T-cell (primary cell): Measurements from ENCODE around the gene ANKH. TPM values are rescaled to one million over a fixed set of nuclear protein-coding genes. Genes with fewer than 3 reads are reported as not detected.

ENCODE experiments used
- ATAC-seq, 4 experiments: fragments of 200-7000 bp in 3 of 4; fragments of 150-1000 bp in 1 of 4; cut with Tn5 transposase; replicated peaks in 1 of 4; 1 replicate in 3 of 4; 2 replicates in 1 of 4; pipeline ENCODE4 v1.10.0; 2021; ENCODE audit warnings: moderate library complexity in 3 of 4, mild to moderate bottlenecking in 2 of 4, moderate number of reproducible peaks in 1 of 4
- CTCF ChIA-PET, 2 donors: fragments of 300-600 bp; sonication (Branson Sonifier 250); formaldehyde crosslinking; loops; one replicate each; lab custom pipeline; 2022; ENCODE audit warnings: antibody characterized with exemption in 2 of 2; lab: Charles Lee
- POLR2A ChIA-PET, 2 donors: fragments of 300-600 bp; sonication (Branson Sonifier 250); formaldehyde crosslinking; loops; one replicate each; lab custom pipeline; 2022; ENCODE audit warnings: antibody characterized with exemption in 2 of 2; lab: Charles Lee
- DNase-seq, 35 experiments: peaks; one replicate each; pipeline versions ENCODE4 v3.0.0 to v3.0.0-alpha.2; 2013 to 2023
- H3K27ac ChIP-seq: one replicate; pipeline ENCODE4 v1.5.1; 2013; ENCODE audit warnings: low read length
- H3K27me3 ChIP-seq, 2 experiments: replicated peaks in 1 of 2; 1 replicate in 1 of 2; 2 replicates in 1 of 2; pipeline versions ENCODE4 v1.6.1 to v1.7.0; 2013; ENCODE audit warnings: low read length in 1 of 2, mixed read lengths in 1 of 2; ENCODE audit not compliant: control insufficient read depth in 2 of 2, insufficient read depth in 2 of 2; ENCODE audit errors: extremely low read depth in 1 of 2
- H3K36me3 ChIP-seq, 2 donors: 1 replicate in 1 of 2; 2 replicates in 1 of 2; pipeline versions ENCODE4 v1.6.1 to v1.7.0; 2013; ENCODE audit warnings: low read length in 1 of 2; ENCODE audit not compliant: control insufficient read depth in 2 of 2, insufficient read depth in 1 of 2; ENCODE audit errors: extremely low read depth in 1 of 2
- H3K4me1 ChIP-seq, 2 experiments: 1 replicate in 1 of 2; 2 replicates in 1 of 2; pipeline versions ENCODE4 v1.6.1 to v1.7.0; 2013; ENCODE audit warnings: low read length in 2 of 2, mixed read lengths in 1 of 2; ENCODE audit not compliant: insufficient read depth in 2 of 2, control insufficient read depth in 1 of 2; ENCODE audit errors: extremely low read depth in 1 of 2
- H3K4me3 ChIP-seq, 2 donors: 1 replicate in 1 of 2; 2 replicates in 1 of 2; pipeline versions ENCODE4 v1.5.1 to v1.7.0; 2013; ENCODE audit warnings: mild to moderate bottlenecking in 2 of 2, low read length in 1 of 2, moderate library complexity in 1 of 2; ENCODE audit not compliant: control insufficient read depth in 1 of 2; ENCODE audit errors: extremely low read depth in 1 of 2
- H3K9me3 ChIP-seq: 2 replicates; pipeline ENCODE4 v1.7.0; 2013
- H3K27ac Mint-ChIP-seq, 2 donors: one replicate each; pipeline ENCODE4 v1.8.0; 2020 to 2021; ENCODE audit warnings: mild to moderate bottlenecking in 2 of 2, mixed read lengths in 2 of 2
- H3K27me3 Mint-ChIP-seq, 2 donors: one replicate each; pipeline ENCODE4 v1.8.0; 2021 to 2022; ENCODE audit warnings: mixed read lengths in 2 of 2
- H3K36me3 Mint-ChIP-seq: one replicate; pipeline ENCODE4 v1.8.0; 2021; ENCODE audit warnings: mixed read lengths
- H3K4me1 Mint-ChIP-seq, 3 donors: one replicate each; pipeline ENCODE4 v1.8.0; 2020 to 2022; ENCODE audit warnings: mixed read lengths in 3 of 3, mild to moderate bottlenecking in 1 of 3
- H3K4me3 Mint-ChIP-seq, 3 donors: one replicate each; pipeline ENCODE4 v1.8.0; 2020 to 2022; ENCODE audit warnings: mild to moderate bottlenecking in 3 of 3, mixed read lengths in 3 of 3, moderate library complexity in 3 of 3
- H3K9me3 Mint-ChIP-seq, 3 donors: one replicate each; pipeline ENCODE4 v1.8.0; 2020 to 2022; ENCODE audit warnings: mixed read lengths in 3 of 3
- WGBS: methylation state at CpG from one replicate; pipeline ENCODE4 v1.1.5; 2013; ENCODE audit warnings: missing lambda C conversion rate; ENCODE audit not compliant: insufficient coverage; 5-methylcytosine and 5-hydroxymethylcytosine counted together
- total RNA-seq, 35 experiments: library from RNA in 6 of 35; stranded (reverse) in 6 of 35; fragments of 120-200 nt in 1 of 35; gene quantifications; one replicate each; pipeline versions ENCODE4 v1.2.1 to v1.2.4 and lab custom pipeline; 2013 to 2026

The ANKH gene
- total RNA-seq, 5 donors from 2014 or later (not counting 1 experiment from before 2014, with no cell fraction given): 98.9 to 200 (median 167) TPM

GRCh38 chr5:14726066-14726838 lies 145.3 kb downstream of the ANKH start:
- POLR2A ChIA-PET: no interaction called here

DNA sequence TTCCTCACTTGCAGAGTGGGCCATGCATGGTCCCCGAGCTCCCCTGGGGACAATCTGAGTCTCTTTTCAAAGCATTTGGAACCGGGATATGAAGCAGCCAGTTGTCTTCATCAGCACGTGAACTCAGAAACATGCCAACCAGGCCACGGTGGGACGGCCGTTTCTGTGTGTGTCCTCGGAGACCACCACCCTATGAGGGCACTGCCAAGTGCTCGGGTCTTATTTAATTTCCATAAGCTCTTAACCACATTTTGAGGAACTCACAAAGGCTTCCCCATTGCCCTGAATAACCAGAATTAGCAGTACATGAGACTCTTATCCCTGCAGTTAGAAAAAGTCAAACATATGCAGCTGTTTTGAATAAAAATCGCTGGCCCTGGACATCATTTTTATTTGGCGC lies 146.9 kb downstream of the ANKH start:
- Histone ChIP-seq H3K9me3 (no peaks in the 10 kb centered on the region), H3K36me3 (peaks cover 7 to 24% of the 10 kb centered on the region in 2 donors), H3K4me1 (peaks cover 0 to 10% of the 10 kb centered on the region in 2 experiments), H3K4me3 (no peak overlapping the region), H3K27me3 (no peaks in the 10 kb centered on the region), H3K27ac (no peak overlapping the region)
- ChIA-PET CTCF (interaction anchor here (0.5 to 1.6 kb wide), 5 partner anchors 97 to 291 kb away, joined by 3 to 4 read pairs (median 4); no protein-coding TSS in a partner anchor), POLR2A (no interaction called here)
- DNase-seq (no peak), ATAC-seq (no peak)
- Mint-ChIP-seq H3K27me3 (no peaks in the 10 kb centered on the region), H3K36me3 (peaks cover 38% of the 10 kb centered on the region), H3K4me1 (peaks cover 13 to 41% (median 38%) of the 10 kb centered on the region in 3 donors), H3K27ac (peak overlapping the region in 1 of 2 donors; percentile 22), H3K9me3 (no peaks in the 10 kb centered on the region), H3K4me3 (no peak overlapping the region)
- 83% methylated on average over 10 of the region's 10 CpGs for WGBS

More at GRCh38 chr5:14726066-14726838, 145.3 kb downstream of the ANKH start:
- Histone ChIP-seq H3K27me3 (no peaks in the 10 kb centered on the region), H3K4me3 (no peak overlapping the region), H3K9me3 (no peaks in the 10 kb centered on the region), H3K27ac (no peak overlapping the region), H3K36me3 (peaks cover 12 to 38% of the 10 kb centered on the region in 2 donors), H3K4me1 (peaks cover 0 to under 1% of the 10 kb centered on the region in 2 experiments)
- Mint-ChIP-seq H3K27me3 (no peaks in the 10 kb centered on the region), H3K9me3 (no peaks in the 10 kb centered on the region), H3K36me3 (peaks cover 47% of the 10 kb centered on the region), H3K4me1 (peaks cover 0 to 25% (median 24%) of the 10 kb centered on the region in 3 donors), H3K27ac (peak overlapping the region in 1 of 2 donors; percentile 40), H3K4me3 (no peak overlapping the region)
- CTCF ChIA-PET: interaction anchor here (0.5 to 4.4 kb wide), 20 partner anchors 16 to 600 kb away, joined by 3 to 26 read pairs (median 4); no protein-coding TSS in a partner anchor
- ATAC-seq (no peak), DNase-seq (no peak)
- WGBS: 95% methylated on average over 13 of the region's 14 CpGs

GRCh38 chr5:14723701-14724132 lies 147.9 kb downstream of the ANKH start:
- WGBS: 57% methylated on average over 1 of the region's 4 CpGs

DNA sequence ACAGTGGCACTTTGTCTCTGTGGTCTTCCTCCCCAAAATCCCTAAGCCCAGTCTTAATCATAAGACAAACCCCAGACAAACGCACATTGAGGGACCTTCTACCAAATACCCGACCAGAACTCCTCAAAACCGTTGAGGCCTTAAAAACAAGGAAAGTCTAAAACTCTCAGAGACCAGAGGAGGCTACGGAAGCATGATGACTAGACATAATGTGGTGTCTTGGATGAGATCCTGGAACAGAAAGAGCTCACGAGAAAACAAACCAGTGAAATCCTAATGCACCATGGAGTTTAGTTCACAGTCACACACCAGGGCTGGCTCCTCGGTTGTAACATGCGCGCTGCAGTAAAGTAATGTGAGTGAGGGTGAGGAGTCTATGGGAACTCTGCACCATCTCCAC lies 148.7 kb downstream of the ANKH start:
- CTCF ChIA-PET: interaction anchor here in 1 of 2 donors (0.8 kb wide), 1 partner anchor 15 kb away, joined by 3 read pairs; no protein-coding TSS in a partner anchor
- H3K27ac ChIP-seq: no peak overlapping the region
- peaks cover 31 to 50% (median 42%) of the 10 kb centered on the region in 3 donors for H3K4me1 Mint-ChIP-seq
- H3K4me1 ChIP-seq: peaks cover 0 to 10% of the 10 kb centered on the region in 2 experiments
- H3K9me3 Mint-ChIP-seq: no peaks in the 10 kb centered on the region
- DNase-seq: no peak
- H3K36me3 Mint-ChIP-seq: peaks cover 46% of the 10 kb centered on the region
- POLR2A ChIA-PET: no interaction called here
- peaks cover 4 to 21% of the 10 kb centered on the region in 2 donors for H3K36me3 ChIP-seq
- H3K27me3 ChIP-seq: no peaks in the 10 kb centered on the region
- no peak overlapping the region for H3K27ac Mint-ChIP-seq
- no peak for ATAC-seq
- WGBS: 100% methylated on average over 2 of the region's 8 CpGs
- H3K27me3 Mint-ChIP-seq: no peaks in the 10 kb centered on the region
- H3K4me3 ChIP-seq: no peak overlapping the region
- H3K4me3 Mint-ChIP-seq: no peak overlapping the region
- no peaks in the 10 kb centered on the region for H3K9me3 ChIP-seq

More at GRCh38 chr5:14723701-14724132, 147.9 kb downstream of the ANKH start:
- Mint-ChIP-seq H3K27ac (no peak overlapping the region), H3K4me1 (peaks cover 23 to 50% (median 42%) of the 10 kb centered on the region in 3 donors), H3K4me3 (no peak overlapping the region), H3K36me3 (peaks cover 42% of the 10 kb centered on the region), H3K27me3 (no peaks in the 10 kb centered on the region), H3K9me3 (no peaks in the 10 kb centered on the region)
- POLR2A ChIA-PET: no interaction called here
- CTCF ChIA-PET: interaction anchor here (0.6 to 0.9 kb wide), 2 partner anchors 16 to 292 kb away, joined by 3 to 4 read pairs; no protein-coding TSS in a partner anchor
- Histone ChIP-seq H3K4me3 (no peak overlapping the region), H3K9me3 (no peaks in the 10 kb centered on the region), H3K4me1 (peaks cover 0 to 10% of the 10 kb centered on the region in 2 experiments), H3K27ac (no peak overlapping the region), H3K36me3 (peaks cover 6 to 20% of the 10 kb centered on the region in 2 donors), H3K27me3 (no peaks in the 10 kb centered on the region)
- ATAC-seq (no peak), DNase-seq (no peak)

- peaks cover 31 to 44% (median 35%) of the 10 kb centered on the region in 3 donors for H3K4me1 Mint-ChIP-seq
- H3K27me3 ChIP-seq: no peaks in the 10 kb centered on the region
- DNase-seq (no peak), ATAC-seq (no peak)
- H3K9me3 Mint-ChIP-seq: no peaks in the 10 kb centered on the region
- no peak overlapping the region for H3K27ac ChIP-seq
- ChIA-PET POLR2A (no interaction called here), CTCF (interaction anchor here (0.6 to 0.8 kb wide), 3 partner anchors 14 to 573 kb away, joined by 3 read pairs; no protein-coding TSS in a partner anchor)
- peaks cover 4 to 24% of the 10 kb centered on the region in 2 donors for H3K36me3 ChIP-seq
- peaks cover 49% of the 10 kb centered on the region for H3K36me3 Mint-ChIP-seq
- H3K4me3 Mint-ChIP-seq: no peak overlapping the region
- no peaks in the 10 kb centered on the region for H3K27me3 Mint-ChIP-seq
- H3K27ac Mint-ChIP-seq: peak overlapping the region in 1 of 2 donors; percentile 44
- 96% methylated on average over 4 of the region's 7 CpGs for WGBS
- H3K9me3 ChIP-seq: no peaks in the 10 kb centered on the region
- peaks cover 0 to 10% of the 10 kb centered on the region in 2 experiments for H3K4me1 ChIP-seq
- H3K4me3 ChIP-seq: no peak overlapping the region
Measured at GRCh38 chr5:14721990-14722656, 149.5 kb downstream of the ANKH start.
